ENCODE results near the gene AKAP6. TPM values are rescaled to one million over a fixed set of nuclear protein-coding genes. Genes with fewer than 3 reads are reported as not detected.

Gene AKAP6
- total RNA-seq, 2 experiments from 2014 or later = 1.2 to 1.4 TPM

GRCh38 chr14:32403021-32403420 is 73.9 kb downstream of the AKAP6 start:
- TF ChIP-seq, protein P1, sequence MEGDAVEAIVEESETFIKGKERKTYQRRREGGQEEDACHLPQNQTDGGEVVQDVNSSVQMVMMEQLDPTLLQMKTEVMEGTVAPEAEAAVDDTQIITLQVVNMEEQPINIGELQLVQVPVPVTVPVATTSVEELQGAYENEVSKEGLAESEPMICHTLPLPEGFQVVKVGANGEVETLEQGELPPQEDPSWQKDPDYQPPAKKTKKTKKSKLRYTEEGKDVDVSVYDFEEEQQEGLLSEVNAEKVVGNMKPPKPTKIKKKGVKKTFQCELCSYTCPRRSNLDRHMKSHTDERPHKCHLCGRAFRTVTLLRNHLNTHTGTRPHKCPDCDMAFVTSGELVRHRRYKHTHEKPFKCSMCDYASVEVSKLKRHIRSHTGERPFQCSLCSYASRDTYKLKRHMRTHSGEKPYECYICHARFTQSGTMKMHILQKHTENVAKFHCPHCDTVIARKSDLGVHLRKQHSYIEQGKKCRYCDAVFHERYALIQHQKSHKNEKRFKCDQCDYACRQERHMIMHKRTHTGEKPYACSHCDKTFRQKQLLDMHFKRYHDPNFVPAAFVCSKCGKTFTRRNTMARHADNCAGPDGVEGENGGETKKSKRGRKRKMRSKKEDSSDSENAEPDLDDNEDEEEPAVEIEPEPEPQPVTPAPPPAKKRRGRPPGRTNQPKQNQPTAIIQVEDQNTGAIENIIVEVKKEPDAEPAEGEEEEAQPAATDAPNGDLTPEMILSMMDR (IDR thresholded peaks at IDR 0.05) = no peak
- no peak for ATAC-seq
- H3K27me3 Mint-ChIP-seq = no peaks in the 10 kb centered on the region
- intact Hi-C loops (cut with micrococcal nuclease) = no loop called here
- ChIA-PET POLR2A (no interaction called here), CTCF (interaction anchor here (0.6 kb wide), 1 partner anchor 109 kb away, joined by 3 read pairs; no protein-coding TSS in a partner anchor)
- no peaks in the 10 kb centered on the region for H3K4me1 Mint-ChIP-seq (ENCODE audit: low read depth)
- no peaks in the 10 kb centered on the region for H3K9me3 Mint-ChIP-seq
- DNase-seq = no peak
- H3K27ac Mint-ChIP-seq = no peak overlapping the region
- H3K36me3 Mint-ChIP-seq (ENCODE audit: low read depth) = no peaks in the 10 kb centered on the region
- no peak overlapping the region for H3K4me3 Mint-ChIP-seq

- H3K9me3 Mint-ChIP-seq = no peaks in the 10 kb centered on the region
- DNase-seq (no peak), ATAC-seq (no peak)
- H3K27ac Mint-ChIP-seq = no peak overlapping the region
- H3K4me1 Mint-ChIP-seq (ENCODE audit: low read depth) = no peaks in the 10 kb centered on the region
- H3K27me3 Mint-ChIP-seq = no peaks in the 10 kb centered on the region
- intact Hi-C loops (cut with micrococcal nuclease) = no loop called here
- H3K36me3 Mint-ChIP-seq (ENCODE audit: low read depth) = no peaks in the 10 kb centered on the region
- ChIA-PET CTCF (no interaction called here), POLR2A (no interaction called here)
- TF ChIP-seq, protein P1 (IDR thresholded peaks at IDR 0.05) = no peak
- H3K4me3 Mint-ChIP-seq = no peak overlapping the region
These were observed 74.6 kb downstream of the AKAP6 start for GRCh38 chr14:32403688-32404087.

- Mint-ChIP-seq H3K9me3 (no peaks in the 10 kb centered on the region), H3K27ac (no peak overlapping the region), H3K4me3 (no peak overlapping the region), H3K36me3 (ENCODE audit: low read depth) (no peaks in the 10 kb centered on the region), H3K4me1 (ENCODE audit: low read depth) (no peaks in the 10 kb centered on the region), H3K27me3 (no peaks in the 10 kb centered on the region)
- ChIA-PET POLR2A (no interaction called here), CTCF (interaction anchor here (1.0 kb wide), 1 partner anchor 26 kb away, joined by 3 read pairs; no protein-coding TSS in a partner anchor)
- intact Hi-C loops (cut with micrococcal nuclease) = no loop called here
- DNase-seq (no peak), ATAC-seq (no peak)
- TF ChIP-seq, protein P1 (IDR thresholded peaks at IDR 0.05) = no peak
These were observed 75.9 kb downstream of the AKAP6 start for GRCh38 chr14:32404784-32405573.

DNA sequence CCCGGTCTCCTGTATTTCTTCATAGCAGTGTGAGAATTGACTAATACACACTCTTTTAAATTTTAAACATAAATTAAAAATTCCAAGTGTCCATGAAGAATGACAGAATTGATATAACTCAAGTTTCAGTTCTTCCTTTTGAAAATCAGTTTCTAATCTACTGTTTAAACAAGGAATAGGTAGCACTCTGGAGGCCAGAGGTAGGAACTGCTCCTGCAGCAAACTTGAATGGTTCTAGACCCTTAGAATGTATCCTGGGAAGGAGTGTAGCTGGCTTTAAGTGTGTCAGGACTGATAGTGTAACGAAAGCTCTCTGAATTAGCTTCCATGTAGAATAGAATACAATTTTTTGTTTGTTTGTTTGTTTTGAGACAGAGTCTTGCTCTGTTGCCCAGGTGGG is 76.8 kb downstream of the AKAP6 start:
- no peak for ATAC-seq
- POLR2A ChIA-PET = no interaction called here
- CTCF ChIA-PET = no interaction called here
- DNase-seq = no peak
- no peaks in the 10 kb centered on the region for H3K27me3 Mint-ChIP-seq
- H3K9me3 Mint-ChIP-seq = no peaks in the 10 kb centered on the region
- no peaks in the 10 kb centered on the region for H3K4me1 Mint-ChIP-seq (ENCODE audit: low read depth)
- H3K36me3 Mint-ChIP-seq (ENCODE audit: low read depth) = no peaks in the 10 kb centered on the region
- no peak overlapping the region for H3K27ac Mint-ChIP-seq
- intact Hi-C loops (cut with micrococcal nuclease) = no loop called here
- TF ChIP-seq, protein P1 (IDR thresholded peaks at IDR 0.05) = no peak
- no peak overlapping the region for H3K4me3 Mint-ChIP-seq

DNA sequence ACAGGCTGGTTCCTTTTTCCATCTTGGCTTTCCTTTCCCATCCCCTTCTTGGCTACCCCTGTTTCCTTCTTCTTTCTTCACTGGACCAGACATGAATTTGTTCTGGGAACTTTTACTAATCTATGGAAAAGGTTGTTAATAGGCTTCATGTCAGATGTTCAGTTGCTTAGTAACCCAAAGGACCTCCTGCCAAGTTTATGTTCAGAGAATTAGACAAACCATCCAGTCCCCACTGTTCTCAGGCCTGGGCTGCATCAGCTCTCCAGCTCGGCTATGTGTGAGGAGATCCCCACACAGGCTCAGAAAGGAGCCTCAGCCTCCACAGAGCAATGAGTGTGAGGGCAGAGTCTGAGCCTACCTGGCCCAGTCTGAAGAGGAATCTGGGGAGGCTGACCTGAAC is 78.0 kb downstream of the AKAP6 start:
- Mint-ChIP-seq H3K27me3 (no peaks in the 10 kb centered on the region), H3K36me3 (ENCODE audit: low read depth) (no peaks in the 10 kb centered on the region), H3K27ac (no peak overlapping the region), H3K4me3 (no peak overlapping the region), H3K4me1 (ENCODE audit: low read depth) (no peaks in the 10 kb centered on the region), H3K9me3 (no peaks in the 10 kb centered on the region)
- ChIA-PET CTCF (no interaction called here), POLR2A (no interaction called here)
- intact Hi-C loops (cut with micrococcal nuclease) = no loop called here
- DNase-seq (no peak), ATAC-seq (no peak)
- TF ChIP-seq, protein P1 (IDR thresholded peaks at IDR 0.05) = no peak
